Gastroesophageal sphincter (tissue), 4 donors: ENCODE measurements around the gene PRTG. TPM values are rescaled to one million over a fixed set of nuclear protein-coding genes. Genes with fewer than 3 reads are reported as not detected.

ENCODE experiments used
- ATAC-seq: fragments of 150-250 bp; one replicate; pipeline ENCODE4 v1.9.1; 2016; ENCODE audit warnings: mild to moderate bottlenecking, moderate library complexity
- H3K27ac ChIP-seq, 4 donors: fragments of 200-600 bp; sonication (generic) in 3 of 4; 1 replicate in 3 of 4; 2 replicates in 1 of 4; pipeline ENCODE4 v1.5.1; 2016 to 2019
- H3K27me3 ChIP-seq: fragments of 200-600 bp; sonication (generic); one replicate; pipeline ENCODE4 v1.5.1; 2019
- H3K36me3 ChIP-seq, 2 donors: fragments of 200-600 bp; sonication (generic); one replicate each; pipeline ENCODE4 v1.5.1; 2019; ENCODE audit warnings: control low read depth in 1 of 2
- H3K4me1 ChIP-seq, 3 donors: fragments of 200-600 bp; sonication (generic); 1 replicate in 2 of 3; 2 replicates in 1 of 3; pipeline ENCODE4 v1.5.1; 2016 to 2019; ENCODE audit warnings: control low read depth in 2 of 3
- H3K4me3 ChIP-seq, 2 donors: fragments of 200-600 bp; sonication (generic); one replicate each; pipeline ENCODE4 v1.5.1; 2019; ENCODE audit warnings: mild to moderate bottlenecking in 1 of 2, moderate library complexity in 1 of 2
- H3K9me3 ChIP-seq, 3 donors: fragments of 200-600 bp; sonication (generic); one replicate each; pipeline ENCODE4 v1.5.1; 2017 to 2019; ENCODE audit warnings: control low read depth in 2 of 3
- CTCF ChIP-seq, 4 experiments: fragments of 200-600 bp in 2 of 4; fragments of 450-650 bp in 2 of 4; sonication (generic) in 1 of 4; IDR thresholded peaks; one replicate each; pipeline ENCODE4 v1.5.1; 2017 to 2019; ENCODE audit warnings: antibody characterized with exemption in 4 of 4, mild to moderate bottlenecking in 2 of 4, moderate library complexity in 2 of 4
- EP300 ChIP-seq: sonication (generic); formaldehyde crosslinking; IDR thresholded peaks from one replicate; pipeline ENCODE4 v1.6.1; 2017; ENCODE audit warnings: antibody characterized with exemption, mild to moderate bottlenecking
- POLR2A ChIP-seq, 2 donors: fragments of 450-650 bp; IDR thresholded peaks; one replicate each; pipeline ENCODE4 v1.6.1; 2017; ENCODE audit warnings: antibody characterized with exemption in 2 of 2, mild to moderate bottlenecking in 2 of 2, moderate library complexity in 1 of 2
- POLR2AphosphoS5 ChIP-seq: sonication (generic); formaldehyde crosslinking; IDR thresholded peaks from one replicate; pipeline ENCODE4 v1.6.1; 2017; ENCODE audit warnings: antibody characterized with exemption
- WGBS, 2 donors: methylation state at CpG; one replicate each; pipeline ENCODE4 v1.1.5; 2018; ENCODE audit warnings: low coverage in 1 of 2; 5-methylcytosine and 5-hydroxymethylcytosine counted together
- total RNA-seq, 4 donors: library from RNA; depleted of rRNA; stranded (reverse); fragments of >200 nt; gene quantifications; one replicate each; pipeline ENCODE4 v1.1.0, GENCODE V29; 2016

Gene PRTG
- total RNA-seq, 4 donors from 2014 or later = 0.81 to 3.3 (median 1.2) TPM

GRCh38 chr15:55784286-55784685 is 41.3 kb upstream of the PRTG start:
- Histone ChIP-seq H3K4me3 (no peak overlapping the region), H3K4me1 (no peaks in the 10 kb centered on the region), H3K9me3 (no peaks in the 10 kb centered on the region), H3K36me3 (no peaks in the 10 kb centered on the region), H3K27ac (no peak overlapping the region), H3K27me3 (no peaks in the 10 kb centered on the region)
- no peak for TF ChIP-seq POLR2AphosphoS5
- no peak for TF ChIP-seq POLR2A (IDR thresholded peaks at IDR 0.05)
- no peak for TF ChIP-seq CTCF (IDR thresholded peaks at IDR 0.05)
- TF ChIP-seq EP300 = no peak
- no peak for ATAC-seq

GRCh38 chr15:55782901-55783300 is 39.9 kb upstream of the PRTG start:
- no peak for TF ChIP-seq POLR2A (IDR thresholded peaks at IDR 0.05)
- TF ChIP-seq POLR2AphosphoS5 = no peak
- TF ChIP-seq EP300 = no peak
- TF ChIP-seq CTCF (IDR thresholded peaks at IDR 0.05) = no peak
- Histone ChIP-seq H3K27me3 (no peaks in the 10 kb centered on the region), H3K4me3 (no peak overlapping the region), H3K9me3 (no peaks in the 10 kb centered on the region), H3K27ac (no peak overlapping the region), H3K36me3 (no peaks in the 10 kb centered on the region), H3K4me1 (no peaks in the 10 kb centered on the region)
- WGBS, 2 donors = 63 to 79% methylated on average over 3 of the region's 3 CpGs
- ATAC-seq = no peak

GRCh38 chr15:55780292-55780691 is 37.3 kb upstream of the PRTG start:
- WGBS, 2 donors = 47 to 64% methylated on average over 1 of the region's 2 CpGs
- H3K9me3 ChIP-seq = no peaks in the 10 kb centered on the region
- no peak for ATAC-seq

GRCh38 chr15:55778932-55779331 is 36.0 kb upstream of the PRTG start:
- Histone ChIP-seq H3K27me3 (no peaks in the 10 kb centered on the region), H3K36me3 (no peaks in the 10 kb centered on the region), H3K9me3 (no peaks in the 10 kb centered on the region), H3K4me1 (no peaks in the 10 kb centered on the region), H3K4me3 (no peak overlapping the region), H3K27ac (no peak overlapping the region)
- ATAC-seq = no peak
- 83 to 89% methylated on average over 2 to 3 of the region's 3 CpGs for WGBS, 2 donors
- TF ChIP-seq EP300 (no peak), POLR2A (IDR thresholded peaks at IDR 0.05) (no peak), POLR2AphosphoS5 (no peak), CTCF (IDR thresholded peaks at IDR 0.05) (no peak)

More at GRCh38 chr15:55780292-55780691, 37.3 kb upstream of the PRTG start:
- Histone ChIP-seq H3K4me3 (no peak overlapping the region), H3K36me3 (no peaks in the 10 kb centered on the region), H3K27ac (no peak overlapping the region), H3K27me3 (no peaks in the 10 kb centered on the region), H3K4me1 (no peaks in the 10 kb centered on the region)
- TF ChIP-seq POLR2AphosphoS5 (no peak), EP300 (no peak), CTCF (IDR thresholded peaks at IDR 0.05) (no peak), POLR2A (IDR thresholded peaks at IDR 0.05) (no peak)

- ATAC-seq = no peak
- no peaks in the 10 kb centered on the region for H3K4me1 ChIP-seq
- H3K27me3 ChIP-seq = no peaks in the 10 kb centered on the region
- H3K4me3 ChIP-seq = no peak overlapping the region
- no peaks in the 10 kb centered on the region for H3K36me3 ChIP-seq
- no peak overlapping the region for H3K27ac ChIP-seq
- H3K9me3 ChIP-seq = no peaks in the 10 kb centered on the region
- WGBS, 2 donors = 78 to 93% methylated on average over 3 of the region's 4 CpGs
- TF ChIP-seq CTCF (IDR thresholded peaks at IDR 0.05) = no peak
- no peak for TF ChIP-seq EP300
These were observed 32.4 kb upstream of the PRTG start for GRCh38 chr15:55775316-55775715.
